EH (cell line): Measurements from ENCODE around the gene ITGB8.

ENCODE experiments used
- DNase-seq: peaks from one replicate; pipeline ENCODE4 v3.0.0-alpha.2; 2015; ENCODE audit warnings: low read depth

ITGB8 gene

DNA sequence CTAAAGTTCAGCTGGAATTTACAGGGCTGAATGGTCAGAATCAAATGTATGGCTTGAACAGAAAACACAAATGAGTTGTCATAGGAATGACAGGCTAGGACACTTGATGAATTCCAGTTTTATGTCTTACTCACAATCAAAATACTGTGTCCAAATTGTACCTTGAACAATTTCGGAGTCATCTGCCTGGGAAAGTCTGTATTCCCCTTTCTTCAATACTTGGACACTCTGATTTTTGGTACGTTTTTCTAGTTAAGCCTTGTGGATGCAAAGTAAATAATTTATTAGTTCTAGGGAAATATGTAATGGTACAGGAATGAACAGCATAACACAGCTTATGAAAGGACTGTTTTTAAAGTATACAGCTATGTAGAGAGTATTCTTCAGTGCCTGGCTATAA is 100.4 kb downstream of the ITGB8 start:
- DNase-seq, result no peak

GRCh38 chr7:20432071-20432470 is 101.4 kb downstream of the ITGB8 start:
- no peak for DNase-seq

DNA sequence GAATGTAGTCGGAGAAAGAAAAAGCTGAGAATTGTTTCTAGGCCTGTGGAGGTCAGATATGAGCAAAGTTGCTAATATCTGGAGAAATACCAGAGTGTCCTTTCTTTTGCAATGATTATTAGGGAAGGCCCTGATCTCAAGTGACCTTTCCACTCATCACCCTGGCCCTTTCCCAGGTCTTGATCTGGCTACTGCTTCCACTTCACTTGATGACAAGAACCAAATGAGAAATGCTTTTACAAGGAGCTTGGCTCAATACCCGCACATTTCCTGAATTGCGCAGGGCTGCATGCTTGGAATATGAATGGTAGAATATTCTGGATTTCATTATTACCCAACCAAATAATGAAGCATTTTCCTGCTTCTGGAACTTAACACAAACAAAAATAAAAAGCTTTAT is 104.6 kb downstream of the ITGB8 start:
- DNase-seq, result no peak

DNA sequence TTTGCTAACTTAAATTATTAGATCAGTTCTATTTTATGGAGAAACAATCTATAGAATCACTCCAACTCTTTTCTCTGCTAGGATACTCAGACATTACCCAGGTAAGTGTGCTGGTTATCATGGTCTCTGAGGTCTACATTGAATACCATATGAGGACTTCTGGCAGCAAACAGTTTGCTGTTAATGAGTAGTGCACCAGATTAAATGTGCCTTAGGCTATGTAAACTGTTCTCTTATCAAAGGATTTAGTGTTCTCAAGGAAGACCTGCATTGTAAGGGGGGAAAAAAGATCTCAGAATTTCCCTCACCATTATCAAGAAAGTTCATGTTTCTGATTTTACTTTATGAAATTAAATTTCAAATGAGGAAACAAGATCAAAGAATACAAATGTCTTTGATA is 107.5 kb downstream of the ITGB8 start:
- no peak for DNase-seq

DNA sequence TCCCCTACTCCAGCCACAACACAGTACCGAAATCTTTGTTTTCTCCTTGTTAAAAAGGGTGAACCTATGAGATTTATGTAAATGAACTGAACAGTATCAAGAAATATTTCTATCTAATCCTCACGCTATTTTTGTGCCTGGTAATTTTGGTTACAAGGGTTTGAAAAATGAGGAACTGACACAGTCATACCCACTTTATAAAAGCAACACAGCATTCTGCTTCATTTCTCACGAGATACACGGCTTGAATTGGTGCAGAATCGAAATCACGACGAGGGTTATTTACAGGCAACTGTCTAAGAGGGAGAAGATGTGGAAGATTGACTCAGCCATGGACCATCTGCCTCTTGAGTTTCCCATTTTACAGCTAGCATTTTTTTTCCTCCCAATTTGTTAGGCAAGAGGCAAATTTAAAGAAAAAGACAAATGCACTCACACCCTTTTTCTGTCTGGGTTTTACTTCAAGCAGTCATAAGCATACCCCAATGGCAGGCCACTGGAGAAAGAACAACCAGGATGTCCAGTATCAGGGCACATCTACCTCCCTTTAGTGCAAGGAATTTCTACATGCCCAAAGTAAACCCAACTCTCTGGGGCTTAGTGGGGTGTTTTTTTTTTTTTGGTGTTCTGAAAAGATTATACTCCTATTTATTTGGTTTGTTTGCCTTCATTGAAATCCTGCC is 108.1 kb downstream of the ITGB8 start:
- DNase-seq, result no peak

DNA sequence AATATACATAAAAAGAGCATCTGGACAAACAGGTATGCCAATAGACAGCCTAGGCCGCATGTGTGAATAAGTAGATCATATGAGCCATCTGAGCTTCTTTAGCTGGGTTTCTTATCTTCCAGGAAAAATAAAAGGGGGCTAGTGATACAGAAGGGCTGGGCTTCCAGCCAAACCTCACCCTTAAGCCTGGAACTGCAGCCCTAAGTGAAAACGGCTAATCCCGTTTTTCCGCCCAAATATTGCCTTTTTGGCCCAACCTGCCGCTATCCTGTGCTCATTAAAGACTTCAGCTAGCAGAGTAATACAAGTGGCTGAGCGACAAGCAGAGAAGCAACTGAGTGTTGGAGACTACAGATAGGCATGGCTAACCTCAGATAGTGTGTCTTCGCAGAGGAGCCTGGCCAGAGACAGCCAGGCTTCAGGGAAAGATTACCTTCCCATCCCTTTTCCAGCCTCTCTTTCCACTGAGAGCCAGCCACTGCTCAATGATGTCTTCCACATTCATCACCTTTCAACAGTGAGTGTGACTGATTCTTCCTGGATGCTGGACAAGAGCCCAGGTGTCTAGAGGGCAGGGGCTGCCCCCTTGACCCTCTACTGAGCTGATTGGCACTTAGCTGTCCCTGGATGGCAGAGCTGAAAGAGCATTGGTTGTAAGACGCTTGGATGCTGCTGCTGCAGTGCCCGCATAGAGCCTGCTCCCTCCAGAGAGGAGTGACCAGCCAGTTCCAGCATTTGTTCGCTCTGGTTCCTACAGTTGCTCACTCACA is 108.9 kb downstream of the ITGB8 start:
- no peak for DNase-seq

- no peak for DNase-seq
Observed at GRCh38 chr7:20440472-20441105, 109.9 kb downstream of the ITGB8 start.

DNA sequence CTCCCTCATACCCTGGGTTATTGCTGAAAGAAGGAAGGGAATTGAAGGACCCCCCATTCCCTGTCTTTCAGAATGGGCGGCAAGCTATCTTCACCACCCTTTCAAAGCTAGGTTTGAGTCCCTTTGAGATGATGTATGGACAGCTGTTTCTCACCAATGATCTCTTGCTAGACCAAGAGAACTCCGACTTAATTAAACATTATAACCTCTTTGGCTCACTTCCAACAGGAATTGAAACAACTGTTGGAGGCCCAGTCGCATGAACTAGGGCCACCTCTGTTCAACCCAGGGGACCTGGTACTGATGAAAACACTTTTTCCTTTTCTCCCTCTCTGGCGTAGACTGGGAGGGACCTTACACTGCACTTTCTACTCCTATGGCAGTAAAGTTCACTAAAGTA is 110.6 kb downstream of the ITGB8 start:
- no peak for DNase-seq

GRCh38 chr7:20441991-20442441 is 111.3 kb downstream of the ITGB8 start:
- DNase-seq, result peak; percentile 3

GRCh38 chr7:20442951-20443350 is 112.3 kb downstream of the ITGB8 start:
- DNase-seq, result no peak

DNA sequence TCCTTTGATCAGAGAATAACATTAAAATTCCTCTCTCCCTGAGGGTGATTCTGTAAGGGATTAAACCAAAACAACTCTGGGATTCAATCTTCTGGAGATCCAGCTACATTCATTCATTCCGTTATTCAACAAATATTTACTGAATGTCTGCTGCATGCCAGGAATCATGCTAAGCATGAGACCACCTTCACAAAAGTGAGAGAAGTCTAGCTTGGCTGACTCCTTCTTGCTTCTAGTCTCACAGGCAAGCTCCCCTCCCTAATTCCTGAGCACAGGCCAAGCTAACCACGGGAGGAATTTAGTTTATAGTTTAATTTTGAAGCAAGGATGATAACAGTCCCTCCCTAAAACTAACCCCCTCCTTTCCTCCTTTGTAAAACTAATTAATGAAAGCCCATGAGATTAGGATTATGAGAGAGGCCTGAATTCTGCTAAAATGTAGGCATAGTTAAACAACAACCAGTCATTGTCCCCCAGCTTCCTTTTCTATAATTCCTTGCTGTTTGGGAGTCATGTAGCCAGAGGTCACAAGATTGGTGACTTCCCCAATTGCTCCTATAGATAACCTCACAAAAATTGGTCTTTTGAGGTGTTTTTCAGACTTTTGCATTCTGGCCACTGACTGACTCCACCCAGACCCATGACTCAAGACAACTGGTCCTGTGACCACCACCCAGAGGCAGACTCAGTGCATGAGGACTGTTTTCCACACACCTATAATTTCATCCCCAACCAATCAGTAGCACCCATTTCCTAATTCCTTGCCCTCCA is 113.5 kb downstream of the ITGB8 start:
- no peak for DNase-seq

DNA sequence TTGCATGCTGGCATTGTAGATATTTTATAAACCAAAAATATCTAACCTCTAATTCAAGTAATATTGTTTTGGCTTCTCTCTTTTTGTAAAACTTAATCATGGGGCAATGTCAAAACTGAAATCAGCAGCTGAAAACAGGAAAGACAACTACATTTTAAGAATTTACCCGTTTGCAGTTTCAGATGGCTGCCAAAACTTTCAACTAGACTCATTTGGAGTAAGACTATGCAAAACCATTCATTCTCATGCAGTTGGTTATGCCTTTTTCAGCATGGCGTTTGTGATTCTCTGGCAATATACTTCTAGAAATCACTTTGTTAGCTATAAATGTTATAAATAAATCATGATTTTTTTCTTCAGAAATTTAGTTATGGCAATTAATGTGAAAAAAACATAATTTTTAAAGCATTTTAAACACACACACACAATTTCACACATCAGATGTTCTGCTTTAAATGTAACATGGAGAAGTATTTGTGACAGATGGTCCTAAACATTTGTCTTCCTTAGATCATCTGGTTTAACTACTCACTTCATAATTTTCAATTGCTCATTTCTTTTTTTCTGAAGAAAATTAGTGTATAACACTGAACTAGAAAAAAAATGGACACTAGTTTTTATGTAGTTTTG is 116.4 kb downstream of the ITGB8 start:
- no peak for DNase-seq

DNA sequence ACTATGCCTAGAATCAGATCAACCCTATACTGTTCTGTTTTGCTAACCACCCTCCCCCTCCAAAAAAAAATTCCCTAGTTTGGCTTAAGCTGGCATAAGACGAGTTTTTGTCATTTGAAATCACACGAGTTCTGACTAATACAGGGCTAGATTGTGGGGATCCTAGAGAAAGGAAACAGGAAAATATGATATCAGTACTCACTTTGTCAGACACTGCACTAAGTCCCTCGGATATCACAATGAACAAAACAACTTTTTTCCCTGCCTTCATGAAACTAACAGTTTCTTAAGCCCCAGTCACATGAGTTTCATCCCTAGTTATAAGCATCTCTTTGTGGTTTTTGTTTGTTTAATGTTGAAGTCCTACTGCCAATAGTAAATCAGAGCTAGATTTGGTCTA is 118.5 kb downstream of the ITGB8 start:
- no peak for DNase-seq

DNA sequence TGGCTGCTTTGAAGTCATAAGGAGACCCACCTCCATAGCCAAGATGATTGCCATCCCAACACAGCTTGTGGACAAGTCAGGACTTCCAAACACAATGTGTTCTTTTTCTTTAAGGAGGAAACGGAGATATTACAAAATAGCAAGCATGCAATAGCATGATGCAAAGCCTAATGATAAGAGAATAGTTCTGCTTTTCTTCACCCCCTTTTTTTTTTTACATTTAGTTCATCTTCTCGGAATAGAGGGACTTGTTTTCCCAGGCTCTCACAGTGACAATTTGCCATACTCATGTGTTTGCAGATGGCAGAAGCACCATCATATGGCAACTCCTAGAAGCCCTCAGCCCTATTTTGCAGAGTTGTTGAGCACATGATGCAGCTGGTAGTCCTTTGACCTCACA is 119.8 kb downstream of the ITGB8 start:
- DNase-seq, result no peak

DNA sequence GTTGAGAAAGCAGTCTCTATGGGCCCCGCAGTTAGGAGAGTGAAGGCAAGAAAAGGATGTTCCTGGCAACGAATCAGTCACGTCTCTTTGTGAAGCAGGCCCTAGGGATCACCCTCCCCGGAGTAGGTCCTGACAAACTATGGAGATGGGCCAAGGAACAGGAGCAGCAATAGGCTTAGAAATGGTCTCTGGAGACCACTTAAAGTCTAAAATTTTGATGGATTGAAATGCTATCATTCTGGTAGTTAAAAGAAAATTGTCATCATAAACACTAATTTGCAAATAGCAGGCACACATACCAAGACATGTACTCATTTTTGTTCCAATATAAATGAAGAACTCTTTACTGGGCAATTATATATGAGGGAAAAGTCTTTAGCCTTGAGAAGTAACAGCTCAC is 123.5 kb downstream of the ITGB8 start:
- DNase-seq, result no peak

DNA sequence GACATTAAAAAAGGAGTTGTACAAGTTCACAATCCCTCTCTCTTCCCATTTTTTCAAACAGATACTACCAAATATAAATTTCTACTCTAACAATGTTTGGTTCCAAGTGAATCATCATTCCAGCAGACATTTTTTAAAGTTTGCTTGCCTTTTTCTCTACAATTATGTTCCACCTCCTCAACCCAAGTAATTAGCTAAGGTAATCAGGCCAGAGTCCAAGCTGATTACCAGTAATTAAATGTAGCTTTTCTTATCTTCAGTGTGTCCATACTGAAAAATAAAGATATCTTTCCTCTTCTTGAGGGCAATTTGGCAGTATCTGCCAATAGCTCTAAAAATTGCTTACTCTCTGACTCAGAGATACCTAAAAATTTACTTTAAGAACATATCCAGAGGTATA is 126.0 kb downstream of the ITGB8 start:
- DNase-seq, result no peak

DNA sequence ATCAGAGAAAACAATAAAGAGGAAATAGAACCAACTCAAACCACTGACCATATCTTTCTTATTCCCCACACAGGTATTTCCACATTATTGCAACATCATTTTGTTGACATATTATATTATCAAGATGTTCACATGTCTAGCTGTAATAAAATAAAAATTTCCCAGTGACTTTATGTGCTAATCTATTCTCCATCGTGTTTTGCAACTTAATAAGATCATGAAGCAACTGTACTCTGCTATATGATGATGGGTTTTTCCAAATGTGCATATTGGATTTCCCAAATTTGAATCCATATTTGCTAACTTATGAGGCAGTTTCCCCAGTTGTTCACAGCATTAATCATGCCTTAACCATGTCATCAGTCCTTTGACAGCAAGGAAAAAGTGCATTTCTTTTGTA is 127.8 kb downstream of the ITGB8 start:
- no peak for DNase-seq

DNA sequence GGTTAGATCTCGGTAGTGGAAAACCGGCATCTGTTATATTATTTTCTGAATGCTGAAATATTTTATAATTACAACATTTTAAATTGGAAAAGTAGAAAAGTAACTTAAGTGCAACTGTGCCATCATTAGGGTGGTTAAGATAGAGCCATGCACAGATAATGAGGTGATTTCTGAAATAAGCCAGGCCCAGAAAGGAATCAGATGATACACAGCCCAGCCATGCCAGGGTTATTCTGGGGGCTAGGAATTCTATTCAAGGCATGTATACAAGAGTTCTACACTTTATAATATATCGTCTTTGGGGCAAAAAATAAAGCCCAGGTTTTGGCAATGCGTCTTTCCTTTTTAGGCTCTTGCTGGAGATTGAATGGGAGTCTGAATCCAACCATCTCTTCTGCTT is 128.7 kb downstream of the ITGB8 start:
- no peak for DNase-seq

- no peak for DNase-seq
Observed at GRCh38 chr7:20464891-20465290, 134.2 kb downstream of the ITGB8 start.
